GM08714 (cell line): ENCODE results near the gene LARGE1.

Experiments used
- H3K4me3 ChIP-seq: fragments of 200-500 bp; sonication (Bioruptor generic); 2 replicates; pipeline ENCODE4 v1.5.1; 2014; ENCODE audit warnings: mild to moderate bottlenecking, low read length, inconsistent platforms
- ZNF274 ChIP-seq: IDR thresholded peaks from 2 replicates; pipeline ENCODE4 v1.6.1; 2012; ENCODE audit warnings: mild to moderate bottlenecking, low read depth, low read length

The LARGE1 gene

GRCh38 chr22:33335611-33336279 lies 584.5 kb downstream of the LARGE1 start:
- no peak overlapping the region for H3K4me3 ChIP-seq
- no peak for TF ChIP-seq ZNF274

GRCh38 chr22:33332538-33332937 lies 587.7 kb downstream of the LARGE1 start:
- TF ChIP-seq ZNF274: no peak
- no peak overlapping the region for H3K4me3 ChIP-seq

DNA sequence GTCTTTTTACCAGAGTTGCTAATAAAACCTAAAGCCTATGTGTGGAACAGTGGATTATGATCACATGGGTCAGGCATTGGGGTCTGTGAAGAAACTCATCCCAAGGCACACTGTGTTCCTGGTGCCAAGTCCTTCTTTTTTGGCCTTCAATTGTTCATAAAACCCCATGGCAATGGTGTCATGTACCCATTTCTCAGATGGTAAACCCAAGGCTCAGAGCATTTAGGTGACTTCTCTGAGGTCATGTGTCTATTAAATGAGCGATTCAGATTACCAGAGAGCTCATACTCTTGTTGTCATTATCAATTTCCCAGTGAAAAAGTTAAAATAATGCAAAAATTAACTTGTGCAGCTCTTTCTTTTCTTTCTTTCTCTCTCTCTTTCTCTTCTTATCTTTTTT lies 589.3 kb downstream of the LARGE1 start:
- no peak for TF ChIP-seq ZNF274
- no peak overlapping the region for H3K4me3 ChIP-seq

GRCh38 chr22:33330534-33330933 lies 589.7 kb downstream of the LARGE1 start:
- no peak overlapping the region for H3K4me3 ChIP-seq
- no peak for TF ChIP-seq ZNF274

- TF ChIP-seq ZNF274: no peak
- no peak overlapping the region for H3K4me3 ChIP-seq
Measured at GRCh38 chr22:33329398-33329797, 590.9 kb downstream of the LARGE1 start.

- H3K4me3 ChIP-seq: no peak overlapping the region
- no peak for TF ChIP-seq ZNF274
Measured at GRCh38 chr22:33328789-33329296, 591.4 kb downstream of the LARGE1 start.

DNA sequence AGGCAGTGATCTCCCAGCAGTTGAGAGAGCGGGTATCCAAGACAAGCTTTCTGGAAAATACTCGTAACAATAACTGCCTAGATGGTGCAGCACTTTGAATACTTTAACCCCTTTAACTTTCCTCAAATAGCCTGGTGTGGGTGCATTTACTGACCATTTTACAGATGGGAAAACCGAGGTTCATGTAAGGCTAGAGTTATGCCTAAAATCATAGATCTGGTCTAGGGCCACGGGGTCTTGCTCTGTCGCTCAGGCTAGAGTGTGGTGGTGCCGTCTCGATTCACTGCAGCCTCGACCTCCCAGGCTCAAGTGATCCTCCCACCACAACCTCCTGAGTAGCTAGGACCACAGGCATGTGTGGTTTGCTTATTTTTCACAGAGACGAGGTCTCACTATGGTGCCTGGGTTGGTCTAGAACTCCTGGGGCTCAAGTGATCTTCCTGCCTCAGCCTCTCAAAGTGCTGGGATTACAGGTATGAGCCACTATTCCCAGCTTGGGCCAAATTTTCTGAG lies 592.9 kb downstream of the LARGE1 start:
- no peak for TF ChIP-seq ZNF274
- no peak overlapping the region for H3K4me3 ChIP-seq

DNA sequence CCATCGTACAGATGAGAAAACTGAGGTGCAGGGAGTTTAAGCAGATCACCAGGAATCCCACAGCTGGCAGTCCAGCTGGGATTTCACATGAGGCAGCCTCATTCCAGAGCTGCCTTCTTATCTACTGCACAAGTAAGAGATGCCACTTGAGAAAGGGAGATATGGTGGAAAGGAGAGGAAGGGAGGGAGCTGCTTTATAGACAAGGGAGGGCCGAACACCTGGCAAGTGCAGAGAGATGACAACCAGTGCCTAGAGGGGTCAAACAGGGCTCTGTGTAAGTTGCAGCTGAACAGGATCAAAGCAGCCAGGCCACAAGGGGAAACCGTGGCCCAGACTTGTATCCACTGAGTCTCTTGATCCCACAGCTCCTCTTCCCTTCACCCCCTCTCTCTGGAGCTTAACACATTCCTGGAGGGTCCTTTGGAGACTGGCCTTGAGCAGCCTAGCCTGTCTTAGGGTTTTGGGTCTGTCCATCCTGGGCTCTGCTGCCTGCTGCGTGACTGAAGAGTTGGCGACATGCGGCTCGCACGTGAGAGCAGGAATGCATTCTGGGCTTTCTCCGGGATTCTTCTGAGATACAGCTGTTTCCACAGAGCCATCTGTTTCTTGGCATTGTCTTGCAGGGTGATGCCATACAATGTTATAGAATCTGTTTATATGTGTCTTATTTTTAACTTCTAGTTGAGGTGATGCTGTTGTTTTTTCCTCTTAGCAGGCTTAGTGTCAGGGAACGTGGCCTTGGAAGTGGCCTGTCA lies 593.6 kb downstream of the LARGE1 start:
- H3K4me3 ChIP-seq: no peak overlapping the region

GRCh38 chr22:33325232-33326004 lies 594.9 kb downstream of the LARGE1 start:
- H3K4me3 ChIP-seq: no peak overlapping the region
- no peak for TF ChIP-seq ZNF274

More for the DNA sequence above, 593.6 kb downstream of the LARGE1 start:
- no peak for TF ChIP-seq ZNF274

DNA sequence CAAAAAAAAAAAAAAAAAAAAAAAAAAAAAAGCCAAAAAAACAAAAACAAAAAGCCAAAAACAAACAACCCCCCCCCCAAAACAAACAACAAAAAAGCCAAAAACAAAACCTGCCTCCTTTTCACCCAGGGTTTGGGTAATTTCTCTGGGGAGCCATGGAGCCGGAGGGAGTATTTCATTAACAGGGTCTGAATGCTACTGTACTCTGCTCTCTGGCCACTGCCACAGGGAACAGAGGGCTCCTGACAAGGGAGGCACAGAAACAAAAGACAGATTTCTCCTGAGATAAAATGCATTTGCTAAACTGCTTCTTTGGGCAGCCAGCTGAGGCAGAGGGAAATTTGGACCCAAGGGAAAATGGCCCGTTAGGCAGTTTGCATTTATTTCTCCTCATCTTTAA lies 596.0 kb downstream of the LARGE1 start:
- TF ChIP-seq ZNF274: no peak
- no peak overlapping the region for H3K4me3 ChIP-seq

DNA sequence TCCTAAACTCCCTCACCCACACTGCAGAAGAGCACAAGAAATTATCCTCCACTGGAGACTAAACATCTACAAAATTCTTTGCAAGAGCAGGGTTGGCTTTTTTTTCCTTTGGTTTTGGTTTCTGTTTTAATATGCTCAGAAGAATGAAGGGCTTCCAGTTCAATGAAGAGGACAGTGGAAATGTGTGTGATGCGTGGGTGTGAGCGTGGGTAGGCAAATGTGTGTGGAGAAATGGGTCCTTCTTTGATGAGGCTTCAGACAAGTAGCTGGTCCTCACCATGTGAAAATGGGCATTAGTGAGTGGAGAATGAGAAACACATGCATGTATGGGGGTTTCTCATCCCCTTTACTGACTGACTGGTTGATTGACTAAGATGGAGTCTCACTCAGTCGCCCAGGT lies 598.8 kb downstream of the LARGE1 start:
- H3K4me3 ChIP-seq: no peak overlapping the region
- no peak for TF ChIP-seq ZNF274

DNA sequence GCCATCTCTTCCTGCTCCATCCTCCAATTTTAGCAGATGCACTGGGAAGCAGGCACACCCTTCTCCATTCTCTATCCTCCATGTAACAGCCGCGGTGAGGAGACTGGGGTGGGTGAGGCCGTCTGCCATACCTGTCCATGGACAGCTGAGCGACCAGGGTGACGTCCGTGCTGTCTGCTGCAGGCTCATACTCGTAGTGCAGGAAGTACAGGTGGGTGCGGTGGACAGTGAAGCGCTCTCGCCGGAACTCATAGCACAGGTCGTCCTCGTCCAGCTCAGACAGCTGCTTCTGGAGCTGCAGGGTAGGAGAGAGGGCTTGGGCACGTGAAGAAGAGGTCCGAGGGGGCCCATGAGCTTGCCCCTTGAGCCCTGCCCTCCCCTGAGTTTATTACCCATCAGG lies 604.3 kb downstream of the LARGE1 start:
- H3K4me3 ChIP-seq: no peak overlapping the region
- no peak for TF ChIP-seq ZNF274

- no peak for TF ChIP-seq ZNF274
- no peak overlapping the region for H3K4me3 ChIP-seq
Measured at GRCh38 chr22:33315117-33315516, 605.2 kb downstream of the LARGE1 start.

DNA sequence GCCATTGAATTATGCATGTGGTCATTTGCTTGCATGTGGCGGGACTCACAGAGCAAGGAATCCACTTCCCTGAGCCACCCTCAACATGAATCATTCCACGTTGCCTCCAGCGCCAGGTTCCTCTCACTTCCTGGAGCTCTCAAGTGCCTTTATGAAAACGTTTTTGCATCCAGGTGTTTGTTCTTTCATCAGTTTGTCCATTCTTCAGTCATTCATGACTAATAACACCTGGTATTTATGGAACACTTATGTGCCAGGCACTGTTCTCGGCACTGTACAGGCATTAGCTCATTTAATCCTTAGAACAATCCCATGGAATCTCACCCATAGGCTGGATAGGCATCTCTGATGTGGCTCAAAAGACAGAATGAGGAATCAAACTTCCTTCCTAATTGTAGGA lies 606.0 kb downstream of the LARGE1 start:
- no peak for TF ChIP-seq ZNF274
- no peak overlapping the region for H3K4me3 ChIP-seq

DNA sequence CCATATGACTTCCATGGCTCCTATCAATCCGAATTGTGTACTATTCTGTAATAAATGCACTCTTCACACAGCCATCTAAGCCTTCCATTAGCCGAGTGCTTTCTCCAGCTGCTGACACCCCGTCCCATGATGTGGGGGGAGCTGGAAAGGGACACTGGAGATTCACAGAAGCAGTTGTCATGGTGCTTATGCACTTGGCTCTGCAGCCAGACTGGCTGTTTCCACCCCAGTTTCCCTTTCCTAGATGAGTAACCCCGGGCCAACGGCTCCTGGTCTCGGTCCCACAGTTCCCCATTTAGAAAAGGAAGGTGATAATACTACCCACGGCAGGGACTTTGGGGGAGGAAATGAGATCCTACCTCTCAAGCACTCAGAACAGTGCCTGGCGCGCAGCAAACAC lies 617.2 kb downstream of the LARGE1 start:
- no peak overlapping the region for H3K4me3 ChIP-seq
- no peak for TF ChIP-seq ZNF274
